SK-N-MC (cell line): ENCODE data around the gene USP40.

Source experiments
- EZH2 ChIP-seq: fragments of 200-600 bp; sonication (generic); IDR thresholded peaks from one replicate; pipeline ENCODE4 v1.6.1; 2017; ENCODE audit warnings: antibody characterized with exemption
- POLR2AphosphoS5 ChIP-seq: IDR thresholded peaks from 2 replicates; pipeline ENCODE4 v1.6.1; 2012; ENCODE audit warnings: mild to moderate bottlenecking, low read depth, low read length, borderline replicate concordance

GRCh38 chr2:233584210-233584609, 17.6 kb upstream of the USP40 start:
- TF ChIP-seq EZH2 (no peak), POLR2AphosphoS5 (no peak)
